ENCODE measurements around the gene DOCK9.

The DOCK9 gene

GRCh38 chr13:98842070-98842469, 135.8 kb downstream of the DOCK9 start:
- DNase-seq, result no peak

DNA sequence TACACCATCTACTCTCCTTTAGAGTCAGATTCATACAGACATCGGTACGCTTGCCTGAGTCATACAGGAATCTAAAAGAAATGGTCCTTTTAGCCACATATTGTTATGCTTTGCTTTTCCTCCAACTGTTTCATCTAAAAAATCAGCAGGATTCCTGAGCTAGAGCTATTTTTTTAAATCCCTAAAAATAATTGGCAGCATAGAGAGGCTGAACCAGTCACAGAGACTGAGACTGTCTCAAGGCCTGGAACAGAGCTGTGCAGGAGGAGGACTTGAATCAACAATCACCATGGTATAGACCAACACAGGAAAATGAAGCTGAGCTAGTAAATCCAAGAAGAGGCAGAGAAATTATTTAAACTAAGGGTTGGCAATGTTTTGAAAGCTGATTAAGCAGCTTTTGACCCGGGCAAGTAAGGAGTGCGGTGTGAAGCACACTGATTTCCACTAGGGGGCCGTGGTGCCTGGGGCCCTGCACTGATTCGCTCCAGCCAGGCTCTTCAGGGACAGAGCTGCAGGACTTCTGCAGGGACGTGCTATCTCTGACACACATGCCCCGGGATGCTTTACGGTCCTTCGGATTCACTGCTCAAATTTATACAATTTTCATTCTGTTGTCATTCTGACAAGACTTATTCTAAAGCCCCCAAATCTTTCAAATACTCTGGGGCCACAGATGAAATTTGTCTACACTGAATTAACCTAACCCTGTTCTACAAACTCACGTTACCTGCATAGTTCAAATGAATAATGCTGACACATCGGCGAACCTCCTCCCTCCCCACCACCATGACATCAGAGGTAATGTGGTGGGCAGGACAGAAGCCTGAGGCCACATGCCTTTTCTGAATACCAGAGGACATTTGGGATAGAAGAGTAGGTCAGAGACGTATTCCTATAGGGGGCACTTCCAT, 137.8 kb downstream of the DOCK9 start:
- DNase-seq, result peak; percentile 24

GRCh38 chr13:98838776-98839175, 139.1 kb downstream of the DOCK9 start:
- DNase-seq, result no peak

GRCh38 chr13:98837896-98838295, 140.0 kb downstream of the DOCK9 start:
- no peak for DNase-seq

DNA sequence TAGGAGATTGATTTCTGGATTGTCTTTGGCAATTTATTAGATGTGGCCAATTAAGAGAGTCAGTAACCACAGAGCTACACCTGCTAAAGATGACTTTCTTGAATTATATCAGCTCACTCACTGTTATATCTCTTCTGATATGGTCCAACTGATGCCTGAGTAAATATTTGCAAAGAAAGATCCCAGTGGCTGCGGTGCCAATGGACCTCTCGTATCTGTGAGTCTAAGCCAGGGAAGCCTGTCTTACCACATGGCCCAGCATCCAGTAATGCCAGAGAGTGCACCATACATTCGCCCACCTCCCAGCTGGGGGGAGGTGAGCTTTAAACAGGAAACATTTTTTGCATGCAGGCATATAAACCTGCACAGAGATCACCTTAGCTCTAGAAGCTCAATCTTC, 142.7 kb downstream of the DOCK9 start:
- DNase-seq, result no peak

DNA sequence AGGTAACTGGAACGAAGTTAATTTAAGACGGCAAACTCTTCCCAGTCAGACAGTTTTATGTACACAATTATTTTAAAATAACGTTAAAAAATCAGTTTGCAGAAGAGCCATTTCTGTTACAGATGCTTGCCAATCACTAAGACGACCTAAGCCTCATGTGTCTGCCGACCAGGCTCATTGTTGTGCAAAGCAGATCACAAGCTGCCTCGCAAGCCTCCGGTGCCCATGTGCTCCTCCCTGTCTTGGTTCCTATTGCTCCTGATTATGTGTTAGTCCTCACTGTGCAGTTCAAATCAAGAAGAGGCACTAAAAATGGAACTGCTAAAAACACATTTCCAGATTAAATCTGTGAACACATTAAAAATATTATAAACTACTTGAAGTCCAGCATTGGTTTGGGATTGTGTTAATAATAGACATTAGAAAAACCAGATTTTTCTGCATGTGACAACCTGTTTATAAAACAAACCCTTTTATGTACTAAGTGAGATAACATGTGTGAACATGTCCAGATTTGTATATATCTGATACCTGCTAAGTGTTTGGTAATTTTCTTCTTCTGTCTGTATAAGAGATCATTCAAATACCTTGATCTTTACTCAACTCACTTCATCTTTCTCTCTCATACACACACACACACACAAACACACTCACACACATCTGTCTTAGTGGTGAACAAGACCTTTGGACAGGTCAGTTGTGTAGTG, 143.5 kb downstream of the DOCK9 start:
- DNase-seq, result no peak

- DNase-seq, result no peak
These were observed 146.6 kb downstream of the DOCK9 start for GRCh38 chr13:98831236-98831635.

DNA sequence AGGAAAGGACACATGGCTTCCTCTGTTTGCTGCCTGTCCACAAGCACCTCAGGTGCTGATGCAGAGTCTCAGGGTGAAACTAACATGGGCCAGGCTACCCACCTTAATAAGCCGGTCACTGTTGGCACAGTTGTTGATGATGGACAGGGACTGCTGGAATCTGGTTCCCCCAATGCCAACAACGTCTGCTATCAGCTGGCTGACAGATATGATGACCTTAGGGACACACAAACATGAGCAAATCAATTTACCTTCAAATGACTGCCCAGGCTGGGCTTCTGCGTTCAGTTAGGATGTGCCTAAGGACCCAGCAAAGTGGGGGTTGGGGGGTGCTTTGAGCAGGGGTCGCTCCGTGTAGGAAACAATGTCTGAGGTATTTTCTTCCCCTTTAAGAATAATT, 148.3 kb downstream of the DOCK9 start:
- DNase-seq, result no peak

- DNase-seq, result no peak
These were observed 149.2 kb downstream of the DOCK9 start for GRCh38 chr13:98828614-98829013.

- DNase-seq, result no peak
These were observed 150.4 kb downstream of the DOCK9 start for GRCh38 chr13:98827449-98827848.

DNA sequence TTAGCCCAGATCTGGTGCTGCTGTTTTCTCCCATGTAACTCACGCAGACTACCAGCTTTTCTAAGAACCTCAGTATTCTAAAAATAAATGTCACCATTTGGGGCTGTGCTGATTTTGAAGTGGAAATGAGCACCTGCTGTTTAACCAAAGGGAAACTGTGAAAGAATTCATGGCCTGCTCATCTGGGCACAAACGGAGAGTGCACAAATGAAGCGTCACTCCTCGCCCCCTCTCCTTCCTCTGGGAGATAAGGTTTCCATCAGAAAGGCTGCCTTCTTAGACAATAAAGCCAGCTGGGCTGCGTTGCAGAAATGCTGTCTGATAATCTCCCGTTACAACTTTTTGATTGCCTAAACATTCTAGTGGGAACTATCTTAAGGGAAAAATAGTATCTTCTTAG, 151.7 kb downstream of the DOCK9 start:
- DNase-seq, result no peak

- DNase-seq, result no peak
These were observed 152.2 kb downstream of the DOCK9 start for GRCh38 chr13:98825659-98826058.

GRCh38 chr13:98824376-98825160, 153.3 kb downstream of the DOCK9 start:
- no peak for DNase-seq

DNA sequence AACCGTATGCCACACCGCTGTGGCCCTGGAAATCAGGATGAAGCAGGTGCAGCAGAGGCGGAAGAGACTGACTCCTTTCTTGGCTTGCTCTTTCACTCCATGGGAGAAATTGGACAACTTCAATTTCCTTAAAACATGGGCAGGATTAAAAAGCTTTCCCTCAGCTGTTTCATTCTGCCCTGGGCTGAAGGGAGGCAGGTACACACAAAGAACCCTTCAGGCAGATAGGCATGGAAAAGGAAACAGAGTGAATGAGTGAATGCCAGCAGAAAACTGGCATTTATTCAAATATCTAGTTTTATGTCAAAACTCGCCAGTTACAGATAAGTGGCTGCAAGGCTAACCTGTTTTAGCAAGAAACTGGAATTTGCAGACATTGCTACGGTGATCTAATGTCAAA, 154.4 kb downstream of the DOCK9 start:
- DNase-seq, result no peak

DNA sequence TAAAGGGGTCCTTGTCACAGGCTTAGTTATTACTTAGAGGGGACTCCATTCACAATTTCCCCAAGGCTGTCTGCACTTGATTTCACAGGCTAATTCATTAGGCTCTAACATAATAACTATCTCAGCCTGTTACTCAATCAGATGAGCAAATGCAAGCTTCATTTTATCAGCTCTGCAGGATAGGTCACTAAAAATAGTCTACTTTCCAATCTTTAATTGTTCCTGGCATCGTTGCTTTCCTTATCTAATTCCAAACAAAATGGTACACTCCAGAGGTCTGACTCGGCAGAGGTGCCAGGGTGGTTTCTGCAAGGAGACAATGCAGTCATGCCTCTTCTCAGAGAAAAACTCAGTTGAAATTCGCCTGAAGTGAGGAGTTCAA, 155.6 kb downstream of the DOCK9 start:
- DNase-seq, result no peak

DNA sequence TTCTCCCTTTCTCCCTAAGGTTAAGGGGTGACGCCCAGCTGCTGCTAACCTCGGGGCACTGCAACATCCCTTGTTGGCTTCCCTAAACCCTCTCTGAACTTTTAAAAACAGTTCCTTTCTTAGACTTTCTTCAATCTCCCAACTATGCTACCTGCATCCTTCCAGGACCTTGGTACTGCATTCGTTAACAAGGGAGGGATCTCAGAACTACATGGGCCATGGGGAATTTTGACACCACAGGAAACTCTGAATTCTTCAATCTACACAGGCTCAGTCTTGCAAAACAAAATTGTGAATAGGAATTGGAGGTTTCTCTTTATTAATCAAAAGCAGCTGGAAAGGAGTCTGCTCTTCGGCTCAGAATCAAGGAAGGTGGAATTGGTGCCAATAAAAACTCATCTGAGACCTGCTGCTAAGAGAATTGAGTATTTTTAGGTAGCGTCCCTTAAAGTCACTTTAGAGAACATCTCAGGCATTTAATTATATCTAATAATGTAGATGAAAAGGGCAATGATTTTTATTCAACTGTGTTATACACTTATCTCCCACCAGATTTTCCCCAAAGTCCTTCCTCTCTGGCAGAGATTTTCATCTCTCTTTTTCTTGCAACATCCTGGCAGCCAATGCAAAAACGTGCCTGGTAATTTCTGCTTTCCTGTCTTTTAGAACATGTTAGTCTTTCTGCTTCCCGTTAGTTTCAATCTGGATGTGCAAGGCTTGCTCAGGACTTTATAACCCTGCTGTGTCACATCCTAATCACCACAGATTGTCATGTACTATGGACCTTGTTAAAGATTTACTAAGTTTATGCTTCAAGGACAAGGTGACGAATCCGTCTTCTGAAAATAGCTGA, 156.3 kb downstream of the DOCK9 start:
- no peak for DNase-seq

DNA sequence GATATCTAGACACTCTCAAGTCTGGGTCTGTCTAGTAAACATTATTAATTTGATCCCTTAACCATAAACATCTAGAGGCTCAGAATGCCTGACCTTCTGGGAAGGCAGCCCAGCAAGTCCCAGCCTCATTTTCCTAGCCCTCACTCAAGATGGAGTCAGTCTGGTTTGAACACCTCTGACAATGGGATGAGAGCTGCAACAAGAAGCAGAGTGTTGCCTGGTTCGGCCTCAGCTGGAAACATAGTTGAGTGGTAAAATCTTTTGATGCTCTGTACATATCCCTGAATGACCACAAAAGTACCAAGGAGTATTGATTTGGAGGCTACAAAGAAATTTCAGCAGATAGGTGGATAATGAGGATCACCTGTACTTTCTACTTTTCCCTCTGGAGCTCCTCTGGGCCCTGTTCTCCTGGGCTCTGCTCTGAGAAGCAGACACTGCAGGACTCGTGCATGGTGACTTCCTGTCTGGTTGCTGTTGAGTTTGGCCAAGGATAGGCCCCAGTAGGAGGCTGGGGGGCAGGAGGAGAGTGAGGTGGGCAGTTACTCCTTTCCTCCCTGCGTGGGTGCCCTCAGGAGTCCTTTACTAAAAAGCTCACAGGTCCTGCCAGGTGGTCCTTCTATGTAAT, 157.0 kb downstream of the DOCK9 start:
- DNase-seq, result no peak

- DNase-seq, result no peak
These were observed 157.6 kb downstream of the DOCK9 start for GRCh38 chr13:98820300-98820699.

DNA sequence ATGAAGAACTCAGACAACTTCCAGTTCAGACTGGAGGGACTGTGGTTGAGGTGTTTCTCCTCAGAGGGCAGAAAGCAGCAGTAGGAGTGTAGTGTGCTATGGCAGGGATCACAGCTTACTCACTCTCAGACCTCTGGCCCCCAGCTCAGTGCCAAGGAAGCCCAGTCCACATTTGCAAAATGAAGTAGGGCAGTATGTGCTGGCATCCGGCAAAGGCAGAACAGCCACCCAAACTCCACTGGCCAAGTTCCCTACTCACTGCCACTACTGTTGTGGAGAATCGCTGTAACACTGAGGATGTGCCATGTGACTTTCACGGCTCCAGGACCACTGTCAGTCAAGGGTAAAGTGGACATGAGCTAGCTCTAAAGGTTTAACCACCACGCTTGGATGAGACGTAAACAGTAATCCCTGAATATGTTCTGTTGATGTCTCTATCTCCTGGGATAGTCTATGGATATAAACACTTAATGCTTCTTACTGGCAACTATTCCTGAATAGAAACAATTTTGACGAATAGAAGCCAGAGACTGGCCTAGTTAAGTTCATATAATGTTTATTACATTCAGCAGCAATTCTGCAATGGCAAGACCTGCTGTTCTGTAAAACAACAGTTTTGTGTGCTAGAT, 158.4 kb downstream of the DOCK9 start:
- DNase-seq, result no peak

DNA sequence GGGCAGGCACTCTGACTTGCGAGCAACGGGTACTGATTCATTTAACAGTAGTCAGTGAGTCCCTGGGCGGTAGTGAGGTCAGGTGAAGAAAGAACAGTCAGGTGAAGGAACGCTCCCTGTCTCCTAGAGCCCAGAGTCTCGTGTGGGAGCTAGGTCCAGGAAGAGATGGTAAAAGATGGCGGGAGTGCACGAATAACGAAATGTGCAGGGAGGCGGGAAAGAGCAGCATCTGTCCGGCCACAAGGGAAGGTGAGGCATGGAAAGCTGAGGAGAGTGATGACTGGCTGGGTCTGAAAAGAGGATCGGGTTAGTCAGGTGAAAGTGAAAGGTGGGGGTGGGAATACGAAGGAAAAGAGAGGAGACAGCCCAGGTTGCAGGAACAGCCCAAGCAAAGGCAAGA, 161.5 kb downstream of the DOCK9 start:
- no peak for DNase-seq

DNA sequence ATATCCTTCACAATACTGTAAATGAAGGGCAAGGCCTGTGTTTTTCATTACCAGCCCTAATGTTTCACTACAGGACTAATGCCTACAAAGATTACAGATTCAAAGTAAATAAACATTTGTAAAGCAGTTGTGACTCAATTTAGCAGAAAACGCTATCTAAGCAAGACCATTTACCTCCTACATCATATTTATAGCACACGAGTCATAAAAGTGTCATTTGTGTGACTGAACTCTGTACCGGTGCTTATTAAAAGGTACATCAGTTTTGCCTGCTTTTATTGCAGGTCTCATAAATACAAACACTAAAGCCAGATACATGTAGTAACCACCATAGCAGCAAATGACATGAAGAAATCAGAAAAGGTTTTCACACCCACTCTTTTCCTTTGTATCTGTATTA, 163.9 kb downstream of the DOCK9 start:
- DNase-seq, result no peak
